ENCODE data around the gene ACTG2.
"Not testable (repeated sequence)": the region's sequence is repeated elsewhere in the genome, so short reads cannot be mapped to it uniquely, and the experiment has no call there.

Gene ACTG2

DNA sequence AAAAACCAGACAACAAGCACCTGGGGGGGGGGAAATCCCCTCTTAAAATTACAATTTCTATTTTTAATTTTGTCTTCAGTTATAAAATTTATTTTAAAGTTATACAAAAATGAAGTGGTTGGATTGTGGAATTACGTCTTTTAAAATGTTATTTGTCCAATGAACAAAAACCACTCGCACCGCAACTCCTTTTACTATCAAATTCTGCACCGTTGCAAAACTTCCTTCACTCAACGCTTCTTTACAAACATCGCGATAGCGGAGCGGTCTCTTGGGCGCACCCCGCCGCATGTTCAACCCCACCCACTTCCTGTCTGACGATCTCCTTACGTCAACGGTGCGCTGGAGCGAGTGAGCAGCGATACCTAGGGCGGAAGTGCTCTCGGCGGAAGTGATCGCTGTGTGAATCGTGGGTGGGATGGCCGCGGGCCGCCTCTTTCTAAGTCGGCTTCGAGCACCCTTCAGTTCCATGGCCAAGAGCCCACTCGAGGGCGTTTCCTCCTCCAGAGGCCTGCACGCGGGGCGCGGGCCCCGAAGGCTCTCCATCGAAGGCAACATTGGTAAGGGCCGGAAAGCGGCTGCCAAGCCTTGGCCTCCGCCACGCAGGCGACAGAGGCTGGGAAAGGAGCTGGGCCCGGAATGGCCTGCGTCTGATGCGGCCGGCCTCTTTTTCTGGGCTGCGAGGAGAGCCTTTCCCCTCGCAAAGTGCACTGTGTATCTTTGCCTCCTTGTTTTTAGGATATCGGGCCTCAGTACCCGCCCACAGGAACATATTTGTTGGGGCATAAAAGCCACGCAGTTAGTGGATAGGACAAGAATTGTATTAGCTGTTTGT, 33.9 kb downstream of the ACTG2 start, which contains the start of gene DGUOK:
Gene DGUOK, plus strand, starts transcription at position 388 of the 835 bp plus-strand sequence. Its CDS starts 31 bp downstream, at position 419.
- peak; percentile 90 for DNase-seq (ENCODE audit: extremely low spot score, insufficient read length, low read depth)
- peak; percentile 100 for FAIRE-seq

GRCh38 chr2:73927344-73927743, 34.5 kb downstream of the ACTG2 start:
- no peak for FAIRE-seq
- DNase-seq (ENCODE audit: extremely low spot score, insufficient read length, low read depth), result no peak

- FAIRE-seq (no peak), DNase-seq (ENCODE audit: extremely low spot score, insufficient read length, low read depth) (no peak)
Observed at GRCh38 chr2:73928963-73929347, 36.1 kb downstream of the ACTG2 start.

GRCh38 chr2:73930386-73930785, 37.6 kb downstream of the ACTG2 start:
- FAIRE-seq (no peak), DNase-seq (ENCODE audit: extremely low spot score, insufficient read length, low read depth) (no peak)

GRCh38 chr2:73931531-73932500, 39.0 kb downstream of the ACTG2 start:
- DNase-seq (ENCODE audit: extremely low spot score, insufficient read length, low read depth), result no peak
- FAIRE-seq, result no peak

DNA sequence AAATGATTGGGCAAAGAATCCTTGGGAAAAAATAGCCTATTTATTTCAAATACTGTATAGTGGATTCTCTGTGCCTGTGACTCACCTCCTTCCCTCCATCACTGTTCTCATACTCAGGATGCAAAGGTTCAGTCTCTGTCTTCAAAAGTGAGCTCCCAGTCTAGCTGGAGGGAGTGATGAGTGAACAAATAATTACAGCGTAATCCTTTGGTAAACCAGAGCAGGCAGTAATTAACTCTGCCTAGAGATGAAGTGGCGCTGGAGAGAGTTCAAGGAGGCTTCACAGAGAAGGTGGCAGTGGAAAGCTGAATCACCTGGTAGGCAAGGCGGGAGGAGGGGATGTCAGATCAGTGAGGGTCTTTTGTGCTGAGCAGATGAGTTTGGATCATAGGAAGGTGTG, 40.4 kb downstream of the ACTG2 start:
- FAIRE-seq (no peak), DNase-seq (ENCODE audit: extremely low spot score, insufficient read length, low read depth) (no peak)

GRCh38 chr2:73935641-73936040, 42.8 kb downstream of the ACTG2 start:
- no peak for FAIRE-seq
- DNase-seq (ENCODE audit: extremely low spot score, insufficient read length, low read depth), result no peak

DNA sequence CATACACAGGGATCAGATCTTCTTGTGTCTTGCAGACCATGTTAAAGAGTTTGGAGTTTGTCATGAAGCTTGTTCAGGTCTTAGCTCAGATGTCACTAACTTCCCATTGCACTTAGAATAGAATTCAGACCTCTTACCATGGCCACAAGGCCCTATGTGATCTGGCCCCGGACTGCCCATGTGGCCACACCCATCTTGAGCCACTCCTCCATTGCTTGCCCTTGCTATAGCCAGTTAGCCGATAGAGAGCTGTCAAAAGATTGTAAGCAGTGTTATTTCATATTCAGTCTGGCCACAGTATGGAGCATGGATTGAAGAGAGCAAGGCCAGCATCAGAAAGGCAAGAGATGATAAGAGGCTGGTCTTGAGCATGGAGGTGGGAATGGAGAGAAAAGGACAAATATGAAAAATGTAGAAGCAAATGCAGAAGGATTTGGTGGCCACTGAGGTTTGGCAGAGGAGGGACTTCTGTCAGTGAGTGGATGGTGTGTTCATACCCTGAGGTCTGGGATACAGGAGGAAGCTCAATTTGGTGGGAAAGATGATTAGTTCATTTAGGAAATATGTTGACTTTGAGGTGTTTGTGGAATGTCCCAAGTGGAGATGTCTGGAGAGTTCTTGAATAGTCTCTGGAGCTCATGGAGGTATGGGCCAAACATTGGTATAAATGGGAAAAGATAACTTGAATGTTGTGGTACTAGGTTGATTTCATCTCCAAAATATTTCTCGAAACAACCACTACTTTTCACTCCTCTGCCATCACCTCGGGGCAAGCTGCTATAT, 44.5 kb downstream of the ACTG2 start:
- FAIRE-seq, result no peak

GRCh38 chr2:73937899-73938298, 45.1 kb downstream of the ACTG2 start:
- DNase-seq (ENCODE audit: extremely low spot score, insufficient read length, low read depth) (no peak), FAIRE-seq (no peak)

More for the DNA sequence above, 44.5 kb downstream of the ACTG2 start:
- no peak for DNase-seq (ENCODE audit: extremely low spot score, insufficient read length, low read depth)

DNA sequence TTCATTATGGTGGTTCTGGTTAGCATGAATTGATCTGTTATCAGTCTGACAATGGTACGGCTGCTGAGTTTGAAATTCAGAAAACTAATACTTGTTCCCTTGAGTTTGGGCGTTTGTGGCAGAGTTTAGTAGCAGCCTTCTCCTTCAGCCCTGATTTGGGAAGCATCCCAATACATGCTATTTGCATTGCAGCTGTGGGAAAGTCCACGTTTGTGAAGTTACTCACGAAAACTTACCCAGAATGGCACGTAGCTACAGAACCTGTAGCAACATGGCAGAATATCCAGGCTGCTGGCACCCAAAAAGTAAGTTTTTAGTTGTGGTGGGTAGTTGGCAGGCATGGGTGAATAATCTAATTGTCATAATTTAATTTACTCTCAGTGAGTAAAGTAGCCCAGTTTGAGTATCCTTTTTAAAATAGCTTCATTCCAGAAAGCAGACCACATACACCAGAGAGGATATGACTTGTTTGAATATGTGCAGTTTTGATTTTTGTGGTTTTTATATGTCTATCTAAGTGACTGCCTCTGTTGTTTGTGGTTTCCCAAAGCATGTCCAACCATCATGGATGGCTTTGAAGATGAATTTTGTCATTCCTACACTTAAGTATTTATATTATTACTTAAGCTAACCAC, 46.0 kb downstream of the ACTG2 start:
- DNase-seq (ENCODE audit: extremely low spot score, insufficient read length, low read depth), result no peak
- no peak for FAIRE-seq

GRCh38 chr2:73939419-73939818, 46.6 kb downstream of the ACTG2 start:
- no peak for FAIRE-seq
- DNase-seq (ENCODE audit: extremely low spot score, insufficient read length, low read depth), result no peak

DNA sequence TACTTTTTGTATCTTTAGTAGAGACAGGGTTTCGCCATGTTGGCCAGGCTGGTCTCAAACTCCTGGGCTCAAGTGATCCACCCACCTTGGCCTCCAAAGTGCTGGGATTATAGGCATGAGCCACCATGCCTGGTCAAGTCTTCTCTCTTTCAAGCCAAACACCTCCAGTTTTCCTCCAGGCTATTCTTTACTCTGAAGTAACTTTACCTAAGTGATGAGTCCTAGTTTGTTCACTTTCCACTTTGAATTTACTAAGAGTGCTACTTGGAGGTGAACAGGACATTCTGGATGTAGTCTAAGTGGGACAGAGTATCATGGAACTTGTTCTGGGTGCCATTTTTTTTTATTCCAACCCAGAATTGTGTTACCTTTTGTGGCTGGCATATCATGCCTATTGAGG, 47.3 kb downstream of the ACTG2 start:
- DNase-seq (ENCODE audit: extremely low spot score, insufficient read length, low read depth); FAIRE-seq: not testable (repeated sequence)

GRCh38 chr2:73942664-73943063, 49.9 kb downstream of the ACTG2 start:
- DNase-seq (ENCODE audit: extremely low spot score, insufficient read length, low read depth) (no peak), FAIRE-seq (no peak)

DNA sequence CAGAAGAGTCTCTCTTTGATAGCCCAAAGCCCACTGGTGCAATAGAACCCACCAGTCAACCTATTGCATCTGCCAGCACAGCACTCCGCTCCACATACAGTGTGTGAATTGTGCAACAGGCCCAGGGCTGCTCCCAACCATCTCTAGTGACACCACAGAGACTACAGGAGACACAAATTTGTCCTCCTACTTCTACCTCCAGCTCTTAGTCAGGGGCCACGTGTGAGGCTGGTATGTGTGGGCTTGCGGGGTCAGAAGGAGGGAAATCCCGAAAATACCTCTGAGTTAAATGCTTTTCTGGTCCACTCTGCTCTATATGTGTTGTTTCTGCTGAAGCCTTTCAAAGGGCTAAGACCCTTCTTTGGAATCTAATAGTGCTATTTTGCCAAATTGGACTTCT, 51.9 kb downstream of the ACTG2 start:
- no peak for DNase-seq (ENCODE audit: extremely low spot score, insufficient read length, low read depth)
- no peak for FAIRE-seq

DNA sequence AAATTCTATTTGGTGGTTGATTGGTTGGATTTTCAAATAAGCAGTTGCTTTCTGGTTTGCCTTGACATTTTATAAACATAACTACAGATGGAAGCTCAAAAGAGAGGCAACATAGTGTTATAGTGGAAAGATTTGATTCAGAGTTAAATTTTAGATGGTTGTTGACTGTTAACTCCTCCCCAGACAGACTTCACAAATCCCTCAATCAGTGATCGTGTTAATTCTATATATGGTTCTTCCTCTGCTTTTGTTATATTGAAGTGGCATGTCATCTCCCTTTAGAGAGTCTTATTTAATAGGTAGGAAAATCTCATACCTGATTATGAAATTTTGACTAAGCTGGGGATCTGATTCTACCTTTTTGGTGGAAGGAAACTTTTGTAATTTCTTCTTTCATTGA, 53.4 kb downstream of the ACTG2 start:
- DNase-seq (ENCODE audit: extremely low spot score, insufficient read length, low read depth), result no peak
- no peak for FAIRE-seq

DNA sequence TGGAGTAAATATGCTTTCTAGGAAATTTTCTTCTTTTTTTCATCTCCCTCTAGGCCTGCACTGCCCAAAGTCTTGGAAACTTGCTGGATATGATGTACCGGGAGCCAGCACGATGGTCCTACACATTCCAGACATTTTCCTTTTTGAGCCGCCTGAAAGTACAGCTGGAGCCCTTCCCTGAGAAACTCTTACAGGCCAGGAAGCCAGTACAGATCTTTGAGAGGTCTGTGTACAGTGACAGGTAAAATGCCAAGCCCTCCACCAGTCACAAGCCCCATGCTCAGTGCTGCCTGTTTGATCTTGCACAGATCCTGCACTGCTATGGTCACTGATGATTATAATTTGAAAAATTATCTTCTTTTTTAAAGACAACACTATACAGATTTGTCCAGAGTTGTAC, 53.9 kb downstream of the ACTG2 start:
- FAIRE-seq, result no peak

GRCh38 chr2:73947412-73948018, 54.7 kb downstream of the ACTG2 start:
- FAIRE-seq, result no peak
- no peak for DNase-seq (ENCODE audit: extremely low spot score, insufficient read length, low read depth)

More for the DNA sequence above, 53.9 kb downstream of the ACTG2 start:
- no peak for DNase-seq (ENCODE audit: extremely low spot score, insufficient read length, low read depth)

DNA sequence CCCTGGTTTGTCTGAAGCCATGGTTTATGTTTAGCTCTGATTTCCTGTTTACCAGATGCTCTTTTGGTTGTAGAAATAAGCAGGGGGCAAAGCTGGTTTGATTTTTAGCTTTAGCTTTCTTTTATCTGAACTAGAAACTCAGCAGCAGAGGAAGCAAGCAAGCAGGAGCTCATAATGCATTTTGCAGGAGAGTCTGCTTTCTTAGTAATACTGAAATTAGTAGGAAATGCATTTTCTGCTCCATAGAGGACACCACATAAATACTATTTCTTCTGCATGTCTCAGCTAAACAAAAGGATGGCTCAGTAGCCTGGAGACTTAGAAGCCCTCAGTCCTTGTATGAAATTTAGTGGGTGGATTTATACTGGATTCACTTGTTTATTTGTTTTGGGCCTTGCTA, 57.0 kb downstream of the ACTG2 start:
- DNase-seq (ENCODE audit: extremely low spot score, insufficient read length, low read depth), result no peak
- FAIRE-seq, result no peak
